ENCODE measurements around the gene PELI1.

The PELI1 gene

DNA sequence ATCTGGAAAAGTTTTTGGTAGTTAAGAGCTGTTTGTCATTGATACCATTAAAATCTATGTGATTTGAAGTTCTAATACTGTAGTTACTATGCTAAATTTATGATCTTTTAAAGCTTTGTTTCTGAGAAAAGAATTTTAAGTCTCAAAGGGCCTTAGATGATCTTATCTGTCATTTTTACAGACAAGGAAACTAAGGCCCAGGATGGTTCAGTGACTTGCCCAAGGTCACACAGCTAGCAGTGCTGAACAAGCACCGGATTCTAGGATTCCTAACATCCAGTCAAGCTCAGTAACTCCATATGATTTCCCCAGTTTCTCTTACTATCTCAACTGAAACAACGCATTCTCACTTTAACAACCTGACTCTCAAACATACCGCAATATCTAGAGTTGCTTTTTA is 37.7 kb downstream of the PELI1 start:
- no peak for ATAC-seq
- TF ChIP-seq, protein P1, sequence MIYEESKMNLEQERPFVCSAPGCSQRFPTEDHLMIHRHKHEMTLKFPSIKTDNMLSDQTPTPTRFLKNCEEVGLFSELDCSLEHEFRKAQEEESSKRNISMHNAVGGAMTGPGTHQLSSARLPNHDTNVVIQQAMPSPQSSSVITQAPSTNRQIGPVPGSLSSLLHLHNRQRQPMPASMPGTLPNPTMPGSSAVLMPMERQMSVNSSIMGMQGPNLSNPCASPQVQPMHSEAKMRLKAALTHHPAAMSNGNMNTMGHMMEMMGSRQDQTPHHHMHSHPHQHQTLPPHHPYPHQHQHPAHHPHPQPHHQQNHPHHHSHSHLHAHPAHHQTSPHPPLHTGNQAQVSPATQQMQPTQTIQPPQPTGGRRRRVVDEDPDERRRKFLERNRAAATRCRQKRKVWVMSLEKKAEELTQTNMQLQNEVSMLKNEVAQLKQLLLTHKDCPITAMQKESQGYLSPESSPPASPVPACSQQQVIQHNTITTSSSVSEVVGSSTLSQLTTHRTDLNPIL (CRISPR knock-in tag; IDR thresholded peaks at IDR 0.05; ENCODE audit: low read depth): no peak

DNA sequence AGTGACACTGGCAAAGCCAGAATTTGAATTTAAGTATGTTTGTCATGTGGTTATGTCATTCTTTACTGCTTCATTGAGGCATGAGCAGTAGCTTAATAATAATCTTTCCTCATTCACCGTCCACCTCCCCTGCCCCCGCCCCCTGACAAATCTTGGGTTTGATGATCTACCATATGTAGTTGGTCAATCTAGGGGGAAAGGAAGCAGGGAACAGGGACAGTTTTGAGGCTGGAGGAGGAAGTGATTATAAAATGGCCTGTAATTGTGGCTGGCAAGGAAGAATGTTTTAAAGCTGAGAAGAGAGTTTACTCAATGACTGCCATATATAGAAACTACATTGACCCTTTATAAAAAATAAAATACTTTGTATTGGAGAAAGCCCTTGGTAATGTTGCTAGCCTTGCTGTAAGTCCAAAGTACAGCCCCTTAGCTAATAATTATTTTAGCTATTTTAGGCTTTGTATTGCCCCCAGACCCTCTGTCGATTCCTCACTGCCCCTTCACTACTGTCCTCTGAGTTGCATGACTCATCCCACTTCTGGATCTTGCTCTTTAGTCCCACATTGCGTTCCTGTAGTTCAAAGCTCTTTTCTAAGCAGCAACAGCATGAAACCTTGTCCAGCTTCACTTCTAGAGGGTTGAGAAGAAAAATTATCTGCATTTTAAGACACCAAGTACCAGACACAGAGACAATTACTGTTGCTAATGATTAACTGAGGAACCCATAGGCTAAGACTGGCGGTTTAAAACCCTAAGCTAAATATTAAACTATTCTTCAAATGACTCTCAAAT is 38.4 kb downstream of the PELI1 start:
- no peak for ATAC-seq
- no peak for TF ChIP-seq ZC3H10 (CRISPR knock-in tag; IDR thresholded peaks at IDR 0.05)
- TF ChIP-seq, protein P2, sequence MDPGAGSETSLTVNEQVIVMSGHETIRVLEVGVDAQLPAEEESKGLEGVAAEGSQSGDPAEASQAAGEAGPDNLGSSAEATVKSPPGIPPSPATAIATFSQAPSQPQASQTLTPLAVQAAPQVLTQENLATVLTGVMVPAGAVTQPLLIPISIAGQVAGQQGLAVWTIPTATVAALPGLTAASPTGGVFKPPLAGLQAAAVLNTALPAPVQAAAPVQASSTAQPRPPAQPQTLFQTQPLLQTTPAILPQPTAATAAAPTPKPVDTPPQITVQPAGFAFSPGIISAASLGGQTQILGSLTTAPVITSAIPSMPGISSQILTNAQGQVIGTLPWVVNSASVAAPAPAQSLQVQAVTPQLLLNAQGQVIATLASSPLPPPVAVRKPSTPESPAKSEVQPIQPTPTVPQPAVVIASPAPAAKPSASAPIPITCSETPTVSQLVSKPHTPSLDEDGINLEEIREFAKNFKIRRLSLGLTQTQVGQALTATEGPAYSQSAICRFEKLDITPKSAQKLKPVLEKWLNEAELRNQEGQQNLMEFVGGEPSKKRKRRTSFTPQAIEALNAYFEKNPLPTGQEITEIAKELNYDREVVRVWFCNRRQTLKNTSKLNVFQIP (CRISPR knock-in tag; IDR thresholded peaks at IDR 0.05; ENCODE audit: borderline replicate concordance, low read depth): no peak
- TF ChIP-seq ZNF70 (CRISPR knock-in tag; IDR thresholded peaks at IDR 0.05): no peak
- no peak for TF ChIP-seq ARNTL (CRISPR knock-in tag; IDR thresholded peaks at IDR 0.05; ENCODE audit: borderline replicate concordance, low read depth)
- no peak for TF ChIP-seq CSDC2 (CRISPR knock-in tag; IDR thresholded peaks at IDR 0.05)
- TF ChIP-seq SNAI2 (CRISPR knock-in tag; IDR thresholded peaks at IDR 0.05): no peak
- TF ChIP-seq PPARA (CRISPR knock-in tag; IDR thresholded peaks at IDR 0.05; ENCODE audit: borderline replicate concordance): no peak
- TF ChIP-seq ISL1 (CRISPR knock-in tag; IDR thresholded peaks at IDR 0.05): no peak
- TF ChIP-seq, protein P3, sequence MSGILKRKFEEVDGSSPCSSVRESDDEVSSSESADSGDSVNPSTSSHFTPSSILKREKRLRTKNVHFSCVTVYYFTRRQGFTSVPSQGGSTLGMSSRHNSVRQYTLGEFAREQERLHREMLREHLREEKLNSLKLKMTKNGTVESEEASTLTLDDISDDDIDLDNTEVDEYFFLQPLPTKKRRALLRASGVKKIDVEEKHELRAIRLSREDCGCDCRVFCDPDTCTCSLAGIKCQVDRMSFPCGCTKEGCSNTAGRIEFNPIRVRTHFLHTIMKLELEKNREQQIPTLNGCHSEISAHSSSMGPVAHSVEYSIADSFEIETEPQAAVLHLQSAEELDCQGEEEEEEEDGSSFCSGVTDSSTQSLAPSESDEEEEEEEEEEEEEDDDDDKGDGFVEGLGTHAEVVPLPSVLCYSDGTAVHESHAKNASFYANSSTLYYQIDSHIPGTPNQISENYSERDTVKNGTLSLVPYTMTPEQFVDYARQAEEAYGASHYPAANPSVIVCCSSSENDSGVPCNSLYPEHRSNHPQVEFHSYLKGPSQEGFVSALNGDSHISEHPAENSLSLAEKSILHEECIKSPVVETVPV (CRISPR knock-in tag; IDR thresholded peaks at IDR 0.05): no peak
- no peak for TF ChIP-seq ZFP30 (CRISPR knock-in tag; IDR thresholded peaks at IDR 0.05)
- TF ChIP-seq, protein P1 (CRISPR knock-in tag; IDR thresholded peaks at IDR 0.05; ENCODE audit: low read depth): no peak
- TF ChIP-seq ESRRG (CRISPR knock-in tag; IDR thresholded peaks at IDR 0.05): no peak
- TF ChIP-seq, protein P4, sequence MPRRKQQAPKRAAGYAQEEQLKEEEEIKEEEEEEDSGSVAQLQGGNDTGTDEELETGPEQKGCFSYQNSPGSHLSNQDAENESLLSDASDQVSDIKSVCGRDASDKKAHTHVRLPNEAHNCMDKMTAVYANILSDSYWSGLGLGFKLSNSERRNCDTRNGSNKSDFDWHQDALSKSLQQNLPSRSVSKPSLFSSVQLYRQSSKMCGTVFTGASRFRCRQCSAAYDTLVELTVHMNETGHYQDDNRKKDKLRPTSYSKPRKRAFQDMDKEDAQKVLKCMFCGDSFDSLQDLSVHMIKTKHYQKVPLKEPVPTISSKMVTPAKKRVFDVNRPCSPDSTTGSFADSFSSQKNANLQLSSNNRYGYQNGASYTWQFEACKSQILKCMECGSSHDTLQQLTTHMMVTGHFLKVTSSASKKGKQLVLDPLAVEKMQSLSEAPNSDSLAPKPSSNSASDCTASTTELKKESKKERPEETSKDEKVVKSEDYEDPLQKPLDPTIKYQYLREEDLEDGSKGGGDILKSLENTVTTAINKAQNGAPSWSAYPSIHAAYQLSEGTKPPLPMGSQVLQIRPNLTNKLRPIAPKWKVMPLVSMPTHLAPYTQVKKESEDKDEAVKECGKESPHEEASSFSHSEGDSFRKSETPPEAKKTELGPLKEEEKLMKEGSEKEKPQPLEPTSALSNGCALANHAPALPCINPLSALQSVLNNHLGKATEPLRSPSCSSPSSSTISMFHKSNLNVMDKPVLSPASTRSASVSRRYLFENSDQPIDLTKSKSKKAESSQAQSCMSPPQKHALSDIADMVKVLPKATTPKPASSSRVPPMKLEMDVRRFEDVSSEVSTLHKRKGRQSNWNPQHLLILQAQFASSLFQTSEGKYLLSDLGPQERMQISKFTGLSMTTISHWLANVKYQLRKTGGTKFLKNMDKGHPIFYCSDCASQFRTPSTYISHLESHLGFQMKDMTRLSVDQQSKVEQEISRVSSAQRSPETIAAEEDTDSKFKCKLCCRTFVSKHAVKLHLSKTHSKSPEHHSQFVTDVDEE (CRISPR knock-in tag; IDR thresholded peaks at IDR 0.05): no peak

DNA sequence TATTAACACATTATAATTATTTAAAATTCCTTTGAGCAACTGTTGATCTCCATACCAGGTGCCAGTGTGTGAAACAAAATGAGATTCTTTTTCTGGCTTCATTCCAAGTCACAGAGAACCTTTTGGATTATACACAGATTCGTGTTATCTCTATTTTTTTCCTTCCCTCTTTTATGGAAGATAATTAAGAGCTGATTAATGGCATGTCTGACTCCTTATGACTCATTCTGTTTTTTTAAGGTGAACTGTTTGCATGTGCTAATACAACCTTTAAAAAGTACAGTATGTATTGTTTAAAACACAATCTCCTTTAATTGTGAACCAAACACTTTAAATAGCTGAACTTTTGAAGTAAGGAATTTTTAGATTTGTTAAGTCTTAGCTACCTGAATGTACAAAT is 39.3 kb downstream of the PELI1 start:
- no peak for ATAC-seq
- TF ChIP-seq BACH2 (CRISPR knock-in tag; IDR thresholded peaks at IDR 0.05; ENCODE audit: borderline replicate concordance): no peak
- no peak for TF ChIP-seq TOX (CRISPR knock-in tag; IDR thresholded peaks at IDR 0.05; ENCODE audit: borderline replicate concordance)
- TF ChIP-seq ZFP30 (CRISPR knock-in tag; IDR thresholded peaks at IDR 0.05): no peak
- no peak for TF ChIP-seq ZC3H10 (CRISPR knock-in tag; IDR thresholded peaks at IDR 0.05)
- TF ChIP-seq, protein P5, sequence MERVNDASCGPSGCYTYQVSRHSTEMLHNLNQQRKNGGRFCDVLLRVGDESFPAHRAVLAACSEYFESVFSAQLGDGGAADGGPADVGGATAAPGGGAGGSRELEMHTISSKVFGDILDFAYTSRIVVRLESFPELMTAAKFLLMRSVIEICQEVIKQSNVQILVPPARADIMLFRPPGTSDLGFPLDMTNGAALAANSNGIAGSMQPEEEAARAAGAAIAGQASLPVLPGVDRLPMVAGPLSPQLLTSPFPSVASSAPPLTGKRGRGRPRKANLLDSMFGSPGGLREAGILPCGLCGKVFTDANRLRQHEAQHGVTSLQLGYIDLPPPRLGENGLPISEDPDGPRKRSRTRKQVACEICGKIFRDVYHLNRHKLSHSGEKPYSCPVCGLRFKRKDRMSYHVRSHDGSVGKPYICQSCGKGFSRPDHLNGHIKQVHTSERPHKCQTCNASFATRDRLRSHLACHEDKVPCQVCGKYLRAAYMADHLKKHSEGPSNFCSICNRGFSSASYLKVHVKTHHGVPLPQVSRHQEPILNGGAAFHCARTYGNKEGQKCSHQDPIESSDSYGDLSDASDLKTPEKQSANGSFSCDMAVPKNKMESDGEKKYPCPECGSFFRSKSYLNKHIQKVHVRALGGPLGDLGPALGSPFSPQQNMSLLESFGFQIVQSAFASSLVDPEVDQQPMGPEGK (CRISPR knock-in tag; IDR thresholded peaks at IDR 0.05; ENCODE audit: borderline replicate concordance): no peak
- TF ChIP-seq PPARA (CRISPR knock-in tag; IDR thresholded peaks at IDR 0.05; ENCODE audit: borderline replicate concordance): no peak
- peak; percentile 63 for TF ChIP-seq ISL1 (CRISPR knock-in tag; IDR thresholded peaks at IDR 0.05)
- TF ChIP-seq TCF4 (CRISPR knock-in tag; IDR thresholded peaks at IDR 0.05; ENCODE audit: borderline replicate concordance): no peak
- TF ChIP-seq GLIS3 (CRISPR knock-in tag; IDR thresholded peaks at IDR 0.05): no peak
- TF ChIP-seq ZNF565 (CRISPR knock-in tag; conservative IDR thresholded peaks at IDR 0.05; ENCODE audit: low read depth): no peak
- TF ChIP-seq ZNF70 (CRISPR knock-in tag; IDR thresholded peaks at IDR 0.05): 0 out of 2 replicates have a peak, but pooled peaks have one; percentile 51
- TF ChIP-seq OSR1 (CRISPR knock-in tag; IDR thresholded peaks at IDR 0.05): no peak
- TF ChIP-seq, protein P1 (CRISPR knock-in tag; IDR thresholded peaks at IDR 0.05; ENCODE audit: low read depth): 0 out of 2 replicates have a peak, but pooled peaks have one; percentile 13
- no peak for TF ChIP-seq RARB (CRISPR knock-in tag; IDR thresholded peaks at IDR 0.05)
- TF ChIP-seq, protein P2 (CRISPR knock-in tag; IDR thresholded peaks at IDR 0.05; ENCODE audit: borderline replicate concordance, low read depth): no peak
- TF ChIP-seq CSDC2 (CRISPR knock-in tag; IDR thresholded peaks at IDR 0.05): no peak
- no peak for TF ChIP-seq ZFP3 (CRISPR knock-in tag; IDR thresholded peaks at IDR 0.05)

Data from SK-N-SH treated with all-trans-retinoic acid at 6 μM for 48 hours (cell line).